ENCODE results near the gene KIAA0825.

DNA sequence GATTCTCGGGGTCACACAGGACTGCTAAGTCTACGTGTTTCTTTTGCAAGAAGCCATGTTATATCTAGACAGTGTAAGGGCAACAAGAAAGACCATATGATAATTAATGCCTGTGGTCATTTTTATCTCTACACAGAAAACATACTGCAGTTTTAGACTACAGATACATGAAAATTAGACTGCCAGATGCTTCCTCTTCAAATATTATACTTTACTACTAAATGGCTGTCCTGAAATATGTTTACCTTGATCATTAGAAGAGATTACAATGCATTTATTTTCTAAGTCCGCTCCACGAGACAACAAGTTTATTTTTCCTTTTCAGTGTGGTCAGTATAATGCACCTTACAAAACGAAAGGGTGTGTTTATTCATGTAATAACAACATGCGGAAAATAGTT lies 147.6 kb downstream of the KIAA0825 start:
- TF ChIP-seq, protein P1, sequence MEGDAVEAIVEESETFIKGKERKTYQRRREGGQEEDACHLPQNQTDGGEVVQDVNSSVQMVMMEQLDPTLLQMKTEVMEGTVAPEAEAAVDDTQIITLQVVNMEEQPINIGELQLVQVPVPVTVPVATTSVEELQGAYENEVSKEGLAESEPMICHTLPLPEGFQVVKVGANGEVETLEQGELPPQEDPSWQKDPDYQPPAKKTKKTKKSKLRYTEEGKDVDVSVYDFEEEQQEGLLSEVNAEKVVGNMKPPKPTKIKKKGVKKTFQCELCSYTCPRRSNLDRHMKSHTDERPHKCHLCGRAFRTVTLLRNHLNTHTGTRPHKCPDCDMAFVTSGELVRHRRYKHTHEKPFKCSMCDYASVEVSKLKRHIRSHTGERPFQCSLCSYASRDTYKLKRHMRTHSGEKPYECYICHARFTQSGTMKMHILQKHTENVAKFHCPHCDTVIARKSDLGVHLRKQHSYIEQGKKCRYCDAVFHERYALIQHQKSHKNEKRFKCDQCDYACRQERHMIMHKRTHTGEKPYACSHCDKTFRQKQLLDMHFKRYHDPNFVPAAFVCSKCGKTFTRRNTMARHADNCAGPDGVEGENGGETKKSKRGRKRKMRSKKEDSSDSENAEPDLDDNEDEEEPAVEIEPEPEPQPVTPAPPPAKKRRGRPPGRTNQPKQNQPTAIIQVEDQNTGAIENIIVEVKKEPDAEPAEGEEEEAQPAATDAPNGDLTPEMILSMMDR (IDR thresholded peaks at IDR 0.05) = no peak
- no peak for TF ChIP-seq POLR2A (IDR thresholded peaks at IDR 0.05)

Data from adrenal gland (tissue), 5 donors.